A673 (cell line): ENCODE data around the gene C17orf67. TPM values are rescaled to one million over a fixed set of nuclear protein-coding genes. Genes with fewer than 3 reads are reported as not detected.

ENCODE experiments used
- BruUV-seq: library from RNA; stranded (reverse); fragments of 400-500 nt; replicated peaks from 2 replicates; lab custom pipeline; 2021; lab: Mats Ljungman, UMichigan
- CTCF ChIA-PET: fragments of 300-600 bp; sonication (Branson Sonifier 250); formaldehyde crosslinking; loops from one replicate; lab custom pipeline; 2022; ENCODE audit warnings: antibody characterized with exemption; lab: Charles Lee
- POLR2A ChIA-PET: fragments of 300-600 bp; sonication (Branson Sonifier 250); formaldehyde crosslinking; loops from one replicate; lab custom pipeline; 2022; ENCODE audit warnings: antibody characterized with exemption; ENCODE audit not compliant: low non-redundant PET; lab: Charles Lee
- DNase-seq: peaks from one replicate; pipeline ENCODE4 v3.0.0-alpha.2; 2015; ENCODE audit warnings: low spot score
- H3K27ac ChIP-seq: fragments of 200-600 bp; sonication (generic); 2 replicates; pipeline ENCODE4 v1.5.1; 2016; ENCODE audit warnings: mixed run types, low read depth, mild to moderate bottlenecking, mixed read lengths, antibody characterized with exemption, low read length; ENCODE audit not compliant: poor library complexity, severe bottlenecking
- H3K27me3 ChIP-seq: fragments of 200-600 bp; sonication (generic); replicated peaks from 2 replicates; pipeline ENCODE4 v1.6.1; 2017; ENCODE audit warnings: mixed run types, low read depth, mild to moderate bottlenecking, mixed read lengths, antibody characterized with exemption, low read length; ENCODE audit not compliant: insufficient read depth, poor library complexity
- H3K36me3 ChIP-seq: fragments of 200-600 bp; sonication (generic); 2 replicates; pipeline ENCODE4 v1.6.1; 2016; ENCODE audit warnings: mixed run types, mild to moderate bottlenecking, mixed read lengths, antibody characterized with exemption, low read length; ENCODE audit not compliant: insufficient read depth, poor library complexity, severe bottlenecking
- H3K4me1 ChIP-seq: fragments of 200-600 bp; sonication (generic); 2 replicates; pipeline ENCODE4 v1.6.1; 2017; ENCODE audit warnings: mixed run types, mild to moderate bottlenecking, mixed read lengths, antibody characterized with exemption, low read length; ENCODE audit not compliant: insufficient read depth, poor library complexity, severe bottlenecking
- H3K4me3 ChIP-seq: fragments of 200-600 bp; sonication (generic); 2 replicates; pipeline ENCODE4 v1.5.1; 2016; ENCODE audit warnings: low read depth, mixed run types, mild to moderate bottlenecking, mixed read lengths, low read length; ENCODE audit not compliant: poor library complexity, severe bottlenecking
- H3K9me3 ChIP-seq: fragments of 200-600 bp; sonication (generic); 2 replicates; pipeline ENCODE4 v1.6.1; 2016; ENCODE audit warnings: mixed run types, low read depth, mild to moderate bottlenecking, mixed read lengths, antibody characterized with exemption, low read length; ENCODE audit not compliant: poor library complexity, severe bottlenecking
- EZH2 ChIP-seq: fragments of 200-600 bp; sonication (generic); IDR thresholded peaks from 2 replicates; pipeline ENCODE4 v1.6.1; 2017; ENCODE audit warnings: borderline replicate concordance, low read depth, mild to moderate bottlenecking, mixed read lengths, antibody characterized with exemption, low read length; ENCODE audit not compliant: poor library complexity, severe bottlenecking
- intact Hi-C: fragments of 100-400 bp; cut with micrococcal nuclease; formaldehyde crosslinking; loops from one replicate; pipeline ENCODE4 v1.10.0; 2022; ENCODE audit not compliant: unreplicated experiment
- total RNA-seq: library from RNA; stranded (reverse); gene quantifications from 2 replicates; pipeline ENCODE4 v1.2.3, GENCODE V29; 2021
- TF ChIP-seq, protein P1 (sequence below): fragments of 300-800, 200-600 bp; sonication (generic); conservative IDR thresholded peaks from 2 replicates; pipeline ENCODE4 v1.5.1; 2017; ENCODE audit warnings: low read depth, mild to moderate bottlenecking, antibody characterized with exemption, low read length, moderate library complexity, mixed read lengths

The C17orf67 gene
- total RNA-seq, 1 experiment from 2014 or later, result 2.7 TPM

DNA sequence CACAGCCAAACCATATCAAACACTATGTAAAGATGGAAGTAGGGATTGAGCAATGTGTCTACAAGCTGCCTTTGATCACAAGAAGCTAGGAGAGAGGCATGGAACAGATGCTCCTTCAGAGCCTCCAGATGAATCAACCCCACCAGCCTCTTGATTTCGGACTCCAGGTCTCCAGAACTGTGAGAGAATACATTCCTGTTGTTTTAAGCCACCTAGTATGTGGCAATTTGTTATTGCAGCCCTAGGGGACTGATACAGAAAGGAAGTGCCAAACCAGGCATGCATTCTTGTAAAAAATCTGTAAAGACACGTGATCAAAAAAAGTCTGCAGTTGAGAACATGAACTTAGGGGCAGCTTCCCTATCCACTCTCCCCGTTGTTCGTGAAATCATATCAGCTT is 91.1 kb downstream of the C17orf67 start:
- H3K4me1 ChIP-seq, result no peaks in the 10 kb centered on the region
- POLR2A ChIA-PET, result no interaction called here
- H3K9me3 ChIP-seq, result no peaks in the 10 kb centered on the region
- no TSS peak for BruUV-seq
- H3K27ac ChIP-seq, result no peak overlapping the region
- intact Hi-C loops, result no loop called here
- CTCF ChIA-PET, result no interaction called here
- no peak for TF ChIP-seq EZH2
- TF ChIP-seq, protein P1, sequence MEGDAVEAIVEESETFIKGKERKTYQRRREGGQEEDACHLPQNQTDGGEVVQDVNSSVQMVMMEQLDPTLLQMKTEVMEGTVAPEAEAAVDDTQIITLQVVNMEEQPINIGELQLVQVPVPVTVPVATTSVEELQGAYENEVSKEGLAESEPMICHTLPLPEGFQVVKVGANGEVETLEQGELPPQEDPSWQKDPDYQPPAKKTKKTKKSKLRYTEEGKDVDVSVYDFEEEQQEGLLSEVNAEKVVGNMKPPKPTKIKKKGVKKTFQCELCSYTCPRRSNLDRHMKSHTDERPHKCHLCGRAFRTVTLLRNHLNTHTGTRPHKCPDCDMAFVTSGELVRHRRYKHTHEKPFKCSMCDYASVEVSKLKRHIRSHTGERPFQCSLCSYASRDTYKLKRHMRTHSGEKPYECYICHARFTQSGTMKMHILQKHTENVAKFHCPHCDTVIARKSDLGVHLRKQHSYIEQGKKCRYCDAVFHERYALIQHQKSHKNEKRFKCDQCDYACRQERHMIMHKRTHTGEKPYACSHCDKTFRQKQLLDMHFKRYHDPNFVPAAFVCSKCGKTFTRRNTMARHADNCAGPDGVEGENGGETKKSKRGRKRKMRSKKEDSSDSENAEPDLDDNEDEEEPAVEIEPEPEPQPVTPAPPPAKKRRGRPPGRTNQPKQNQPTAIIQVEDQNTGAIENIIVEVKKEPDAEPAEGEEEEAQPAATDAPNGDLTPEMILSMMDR, result no peak
- DNase-seq, result no peak
- H3K27me3 ChIP-seq, result no peaks in the 10 kb centered on the region
- no peak overlapping the region for H3K4me3 ChIP-seq
- no peaks in the 10 kb centered on the region for H3K36me3 ChIP-seq

Other genes starting within 250 kb of the C17orf67 start
- 0.15 TPM in 1 of 2 replicates, not detected in the other for gene NOG, start 240.2 kb downstream of the C17orf67 start, total RNA-seq
- gene DGKE, start 231 bp upstream of the C17orf67 start, total RNA-seq, result 9.7 and 10.0 TPM in 2 replicates
- gene TRIM25, start 80.1 kb upstream of the C17orf67 start, total RNA-seq, result 54.7 and 58.0 TPM in 2 replicates
- 23.2 and 23.9 TPM in 2 replicates for gene COIL, start 127.1 kb upstream of the C17orf67 start, total RNA-seq
- 31.8 and 40.1 TPM in 2 replicates for gene SCPEP1, start 144.2 kb upstream of the C17orf67 start, total RNA-seq